GM21528 (cell line): ENCODE data around the gene TULP3.

Experiments used
- ATAC-seq: cut with Tn5 transposase; IDR thresholded peaks from one replicate; pipeline ENCODE4 v1.9.1; 2021; ENCODE audit warnings: mild to moderate bottlenecking, moderate library complexity; ENCODE audit not compliant: unreplicated experiment, low FRiP score

TULP3 gene

GRCh38 chr12:2876431-2877046, 14.2 kb upstream of the TULP3 start:
- ATAC-seq, result peak; percentile 42

DNA sequence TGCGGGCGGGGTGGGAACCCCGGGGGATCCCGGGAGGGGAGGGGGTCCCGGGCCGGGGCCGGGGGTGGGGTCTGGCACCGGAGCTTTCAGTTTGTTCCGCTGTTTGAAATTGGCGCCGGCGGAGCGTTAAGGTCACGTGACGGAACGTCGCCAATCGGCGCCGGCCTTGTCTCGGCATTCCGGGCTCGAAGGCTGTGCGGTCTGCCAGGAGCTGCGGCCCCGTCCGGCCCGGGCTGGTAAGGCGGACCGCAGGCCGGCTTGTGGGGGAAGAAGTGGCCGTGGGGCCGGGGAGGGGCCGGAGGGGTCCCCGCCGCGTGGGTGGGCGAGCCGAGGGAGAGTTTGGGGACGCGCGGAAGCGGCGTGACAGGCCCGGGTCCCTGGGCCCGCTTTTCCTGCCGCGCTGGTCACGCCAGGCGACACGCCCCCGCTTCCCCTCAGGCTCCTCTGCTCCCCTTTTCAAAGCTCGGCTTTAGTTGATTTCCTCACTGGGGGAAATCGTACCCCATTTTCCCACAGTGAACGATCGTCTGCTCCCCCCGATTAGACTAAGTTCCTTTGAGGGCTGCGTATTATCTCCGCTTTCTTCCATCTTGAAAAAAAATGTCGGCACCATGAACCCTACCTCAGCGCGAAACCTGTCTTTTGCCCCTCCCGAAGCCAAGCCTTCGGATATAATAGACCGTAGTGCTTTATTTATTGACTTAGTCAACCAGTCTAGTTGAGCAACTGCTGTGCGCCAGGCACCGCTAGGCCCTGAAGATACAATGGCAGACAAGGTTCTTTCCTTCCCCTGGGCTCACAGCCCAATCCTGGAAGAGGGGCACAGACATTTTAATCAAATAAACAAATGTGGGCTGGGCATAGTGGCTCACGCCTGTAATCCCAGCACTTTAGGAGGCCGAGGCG, 13.4 kb upstream of the TULP3 start, which contains the start of the genes FOXM1 and RHNO1:
Gene FOXM1 (minus strand): TSS at position 128 of the 906 bp plus-strand sequence. CDS start 2,696 bp downstream, outside the sequence.
Gene RHNO1 (plus strand): TSS at position 177 of the 906 bp plus-strand sequence. CDS start 8,144 bp downstream, outside the sequence.
- peak; percentile 80 for ATAC-seq

GRCh38 chr12:2877953-2878732, 12.5 kb upstream of the TULP3 start:
- ATAC-seq, result no peak

DNA sequence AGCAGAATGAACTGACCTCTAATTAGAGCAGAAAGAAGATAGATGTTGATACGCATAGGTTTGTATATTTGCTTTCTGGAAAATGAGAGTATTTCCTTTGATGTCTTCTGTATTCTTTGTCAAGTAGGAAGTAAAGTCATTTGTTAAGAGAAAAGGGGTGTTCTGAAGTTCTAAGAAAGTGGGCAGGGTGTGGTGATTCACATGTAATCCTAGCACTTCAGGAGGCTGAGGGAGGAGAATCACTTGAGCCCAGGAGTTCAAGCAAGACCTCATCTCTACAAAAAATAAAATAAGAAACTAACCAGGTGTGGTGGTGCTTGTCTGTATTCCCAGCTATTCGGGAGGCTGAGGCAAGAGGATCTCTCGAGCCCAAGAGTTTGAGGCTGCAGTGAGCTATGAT, 10.8 kb upstream of the TULP3 start:
- ATAC-seq, result no peak

- no peak for ATAC-seq
These were observed 5.9 kb upstream of the TULP3 start for GRCh38 chr12:2884810-2885209.

GRCh38 chr12:2886768-2887450, 3.8 kb upstream of the TULP3 start:
- no peak for ATAC-seq

GRCh38 chr12:2890001-2890387, 697 bp upstream of the TULP3 start:
- no peak for ATAC-seq

GRCh38 chr12:2891240-2892053, 756 bp downstream of the TULP3 start:
- no peak for ATAC-seq

- no peak for ATAC-seq
These were observed 1.6 kb downstream of the TULP3 start for GRCh38 chr12:2892246-2892645.

DNA sequence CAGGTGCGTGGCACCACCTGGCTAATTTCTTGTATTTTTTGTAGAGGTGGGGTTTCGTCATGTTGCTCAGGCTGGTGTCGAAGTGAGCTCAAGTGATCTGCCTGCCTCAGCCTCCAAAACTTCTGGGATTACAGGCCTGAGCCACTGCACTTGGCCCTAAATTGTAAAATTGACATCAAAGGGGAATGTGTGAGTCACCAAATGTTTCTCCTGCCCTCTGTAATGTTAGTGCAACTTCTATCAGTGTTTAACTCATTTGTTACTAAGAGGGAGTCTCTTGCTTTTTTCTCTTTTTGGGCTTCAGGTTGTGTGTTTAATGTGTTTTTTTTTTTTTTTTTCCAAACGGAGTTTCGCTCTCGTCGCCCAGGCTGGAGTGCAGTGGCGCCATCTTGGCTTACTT, 2.3 kb downstream of the TULP3 start:
- no peak for ATAC-seq

GRCh38 chr12:2895051-2895451, 4.4 kb downstream of the TULP3 start:
- no peak for ATAC-seq

DNA sequence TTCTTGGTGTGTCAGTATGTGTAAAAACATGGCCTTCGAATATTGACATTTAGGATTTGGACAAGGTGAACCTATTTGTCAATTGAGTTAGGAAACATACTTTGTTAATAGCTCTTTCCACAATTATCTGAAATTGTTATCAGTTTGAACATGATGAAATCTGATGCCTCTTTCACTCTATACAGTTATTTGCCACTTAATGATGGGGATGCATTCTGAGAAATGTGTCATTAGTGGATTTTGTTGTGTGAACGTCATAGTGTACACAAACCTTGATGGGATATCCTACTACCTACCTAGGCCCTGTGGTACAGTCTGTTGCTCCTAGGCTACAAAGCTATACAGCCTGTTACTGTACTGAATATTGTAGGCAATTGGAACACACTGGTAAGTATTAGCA, 4.8 kb downstream of the TULP3 start:
- no peak for ATAC-seq

DNA sequence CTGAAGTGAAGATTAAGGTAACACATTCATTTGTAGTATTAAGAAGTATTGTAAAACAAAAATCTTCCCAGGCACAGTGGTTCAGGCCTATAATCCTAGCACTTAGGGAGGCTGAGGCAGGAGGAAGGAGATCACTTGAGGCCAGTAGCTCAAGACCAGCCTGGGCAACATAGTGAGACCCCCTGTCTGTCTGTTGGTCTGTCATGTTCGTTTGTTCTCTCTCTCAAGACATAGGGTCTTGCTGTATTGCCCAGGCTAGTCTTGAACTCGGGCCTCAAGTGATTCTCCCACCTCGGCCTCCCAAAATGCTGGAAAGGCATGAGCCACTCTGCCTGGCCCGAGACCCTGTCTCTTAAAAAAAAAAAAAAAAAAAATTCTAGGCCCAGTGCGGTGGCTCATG, 6.7 kb downstream of the TULP3 start:
- no peak for ATAC-seq

GRCh38 chr12:2900642-2901041, 10.0 kb downstream of the TULP3 start:
- ATAC-seq, result no peak

GRCh38 chr12:2902272-2902880, 11.7 kb downstream of the TULP3 start:
- no peak for ATAC-seq

GRCh38 chr12:2904260-2904659, 13.6 kb downstream of the TULP3 start:
- ATAC-seq, result no peak

DNA sequence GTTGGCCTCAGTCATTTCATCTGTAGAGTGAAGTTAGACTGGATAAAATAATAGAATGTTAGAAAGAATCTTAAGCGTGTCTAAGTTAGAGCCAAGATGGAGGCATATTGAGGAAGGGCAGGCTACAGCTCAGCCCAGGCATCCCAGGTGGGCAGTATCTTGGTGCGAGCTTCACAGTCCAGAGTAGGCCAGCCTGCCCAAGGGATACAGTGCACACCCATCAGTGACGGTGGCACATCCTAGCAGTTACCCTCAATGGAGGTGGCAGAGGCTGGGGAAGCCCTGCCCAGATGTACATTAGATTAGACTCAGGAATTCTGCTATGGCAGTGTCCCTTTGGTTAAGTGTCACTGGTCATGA, 21.5 kb downstream of the TULP3 start:
- ATAC-seq, result no peak

- no peak for ATAC-seq
These were observed 28.6 kb downstream of the TULP3 start for GRCh38 chr12:2919249-2919648.

- ATAC-seq, result no peak
These were observed 31.6 kb downstream of the TULP3 start for GRCh38 chr12:2922329-2922728.
